BE2C (cell line): Measurements from ENCODE around the gene IKBKG.
A peak's percentile ranks its signal among the peaks of the same experiment; 100 is the strongest.

Experiments used
- DNase-seq: peaks from one replicate; pipeline ENCODE4 v3.0.0-alpha.2; 2020
- H3K27me3 ChIP-seq: fragments of 250-450 bp; sonication (Bioruptor Pico); 2 replicates; pipeline ENCODE4 v1.5.1; 2020; ENCODE audit warnings: mild to moderate bottlenecking
- H3K36me3 ChIP-seq: fragments of 250-450 bp; sonication (Bioruptor Pico); 2 replicates; pipeline ENCODE4 v1.5.1; 2020; ENCODE audit warnings: mild to moderate bottlenecking
- H3K4me1 ChIP-seq: fragments of 250-450 bp; sonication (Bioruptor Pico); 2 replicates; pipeline ENCODE4 v1.5.1; 2020
- H3K4me3 ChIP-seq: 2 replicates; pipeline ENCODE4 v1.5.1; 2011; ENCODE audit warnings: low read depth, low read length
- H3K9me3 ChIP-seq: fragments of 250-450 bp; sonication (Bioruptor Pico); 2 replicates; pipeline ENCODE4 v1.5.1; 2020
- TF ChIP-seq, protein P1 (sequence below): IDR thresholded peaks from 2 replicates; pipeline ENCODE4 v1.5.1; 2012; ENCODE audit warnings: mild to moderate bottlenecking, low read depth, low read length

The IKBKG gene

DNA sequence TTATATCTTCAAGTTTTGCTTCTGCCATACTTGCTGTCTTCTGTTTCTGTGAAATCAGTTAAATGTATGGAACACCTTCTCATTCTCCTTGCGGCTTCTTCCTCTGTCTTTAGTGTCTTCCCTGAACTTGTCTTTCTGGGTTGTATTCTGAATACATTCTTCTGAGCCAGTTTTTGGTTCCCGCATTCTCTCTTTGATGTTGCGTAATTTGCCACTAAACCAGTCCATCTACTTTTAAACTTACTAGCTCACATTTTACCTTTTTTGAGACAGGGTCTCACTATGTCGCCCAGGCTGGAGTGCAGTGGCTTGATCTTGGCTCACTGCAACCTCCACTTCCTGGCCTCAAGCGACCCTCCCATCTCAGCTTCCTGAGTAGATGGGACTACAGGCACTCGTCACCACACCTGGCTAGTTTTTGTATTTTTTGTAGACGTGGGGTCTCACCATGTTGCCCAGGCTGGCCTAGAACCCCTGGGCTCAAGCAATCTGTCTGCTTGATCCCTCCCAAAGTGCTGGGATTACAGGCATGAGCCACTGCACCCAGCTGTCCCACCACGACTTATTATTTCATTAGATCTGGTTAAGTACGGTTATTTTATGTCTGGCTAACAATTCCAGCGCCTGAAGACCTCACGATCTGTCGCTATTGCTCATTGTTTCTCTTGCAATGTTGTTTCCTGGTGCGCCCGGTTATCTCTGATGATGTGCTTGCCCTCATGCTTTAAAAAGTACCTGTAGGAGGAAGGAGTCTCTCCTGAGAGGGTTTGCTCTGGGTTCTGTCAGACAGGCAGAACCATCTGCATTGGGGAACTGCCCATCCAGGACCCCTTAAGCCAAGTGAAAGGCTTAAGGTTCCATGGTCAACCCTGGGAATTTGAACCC lies 21.6 kb upstream of the IKBKG start:
- no peaks in the 10 kb centered on the region for H3K9me3 ChIP-seq
- H3K36me3 ChIP-seq, result no peaks in the 10 kb centered on the region
- TF ChIP-seq, protein P1, sequence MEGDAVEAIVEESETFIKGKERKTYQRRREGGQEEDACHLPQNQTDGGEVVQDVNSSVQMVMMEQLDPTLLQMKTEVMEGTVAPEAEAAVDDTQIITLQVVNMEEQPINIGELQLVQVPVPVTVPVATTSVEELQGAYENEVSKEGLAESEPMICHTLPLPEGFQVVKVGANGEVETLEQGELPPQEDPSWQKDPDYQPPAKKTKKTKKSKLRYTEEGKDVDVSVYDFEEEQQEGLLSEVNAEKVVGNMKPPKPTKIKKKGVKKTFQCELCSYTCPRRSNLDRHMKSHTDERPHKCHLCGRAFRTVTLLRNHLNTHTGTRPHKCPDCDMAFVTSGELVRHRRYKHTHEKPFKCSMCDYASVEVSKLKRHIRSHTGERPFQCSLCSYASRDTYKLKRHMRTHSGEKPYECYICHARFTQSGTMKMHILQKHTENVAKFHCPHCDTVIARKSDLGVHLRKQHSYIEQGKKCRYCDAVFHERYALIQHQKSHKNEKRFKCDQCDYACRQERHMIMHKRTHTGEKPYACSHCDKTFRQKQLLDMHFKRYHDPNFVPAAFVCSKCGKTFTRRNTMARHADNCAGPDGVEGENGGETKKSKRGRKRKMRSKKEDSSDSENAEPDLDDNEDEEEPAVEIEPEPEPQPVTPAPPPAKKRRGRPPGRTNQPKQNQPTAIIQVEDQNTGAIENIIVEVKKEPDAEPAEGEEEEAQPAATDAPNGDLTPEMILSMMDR, result no peak
- H3K27me3 ChIP-seq, result no peaks in the 10 kb centered on the region
- no peak for DNase-seq
- H3K4me3 ChIP-seq, result no peak overlapping the region
- H3K4me1 ChIP-seq, result no peaks in the 10 kb centered on the region; the same call in 1 of the 2 replicates

DNA sequence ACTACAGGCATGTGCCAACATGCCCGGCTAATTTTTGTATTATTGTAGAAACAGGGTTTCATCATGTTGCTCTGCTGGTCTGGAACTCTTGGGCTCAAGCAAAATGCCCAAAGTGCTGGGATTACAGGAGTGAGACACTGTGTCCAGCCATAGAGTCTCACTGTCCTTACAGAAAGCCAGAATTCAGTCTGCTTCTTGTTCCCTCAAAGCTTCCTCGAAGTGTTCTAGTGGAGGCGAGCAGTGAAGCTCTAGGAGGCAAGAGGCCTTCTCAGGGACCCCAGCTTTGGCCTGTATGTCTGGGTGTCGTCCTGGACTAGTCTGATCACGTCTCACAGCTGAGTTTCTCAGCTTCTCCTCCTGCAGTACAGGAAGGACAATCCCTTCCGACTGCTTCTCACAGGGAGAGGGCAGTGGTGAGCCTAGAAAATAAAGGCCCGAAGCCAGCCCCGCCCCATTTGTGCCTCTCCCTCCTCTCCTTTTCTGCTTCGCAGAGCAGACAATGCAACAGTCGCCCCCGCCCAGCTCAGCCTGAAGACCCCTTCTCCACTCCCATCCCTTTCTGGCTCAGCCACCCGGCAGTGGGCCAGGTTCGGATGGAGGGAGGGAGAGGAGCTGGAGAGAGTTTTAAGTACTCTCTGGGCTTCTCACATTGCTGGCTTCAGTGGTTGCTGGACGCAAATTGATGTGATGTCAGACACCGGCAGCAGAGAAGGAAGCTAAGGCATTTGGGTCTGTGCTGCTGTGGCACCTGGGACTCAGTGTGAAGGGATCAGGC lies 20.3 kb upstream of the IKBKG start:
- DNase-seq, result peak; percentile 77
- no peaks in the 10 kb centered on the region for H3K9me3 ChIP-seq
- peak overlapping the region; percentile 41 for H3K4me3 ChIP-seq
- H3K4me1 ChIP-seq, result no peaks in the 10 kb centered on the region; the same call in 1 of the 2 replicates
- TF ChIP-seq, protein P1, result peak; percentile 63
- H3K27me3 ChIP-seq, result no peaks in the 10 kb centered on the region
- no peaks in the 10 kb centered on the region for H3K36me3 ChIP-seq

DNA sequence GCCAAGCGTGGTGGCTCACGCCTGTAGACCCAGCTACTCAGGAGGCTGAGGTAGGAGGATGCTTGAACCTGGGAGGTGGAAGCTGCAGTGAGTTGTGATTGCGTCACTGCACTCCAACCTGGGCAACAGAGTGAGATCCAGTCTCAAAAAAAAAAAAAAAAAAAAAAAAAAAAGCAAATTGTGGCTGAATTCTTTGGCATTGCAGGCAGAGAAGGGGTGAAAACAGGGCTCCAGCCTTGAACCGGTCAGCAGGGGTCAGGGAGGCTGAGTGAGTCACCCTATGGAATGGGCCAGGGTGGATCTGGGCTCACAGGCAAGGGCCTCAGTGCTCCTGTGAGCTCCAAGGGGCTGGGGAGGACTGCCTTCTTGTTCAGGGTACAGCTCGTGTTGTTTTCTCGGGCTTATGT lies 18.2 kb upstream of the IKBKG start:
- TF ChIP-seq, protein P1, result no peak
- no peak for DNase-seq
- Histone ChIP-seq H3K36me3 (peaks cover 20% of the 10 kb centered on the region), H3K4me1 (no peaks in the 10 kb centered on the region; the same call in 1 of the 2 replicates), H3K4me3 (no peak overlapping the region), H3K27me3 (no peaks in the 10 kb centered on the region), H3K9me3 (no peaks in the 10 kb centered on the region)

DNA sequence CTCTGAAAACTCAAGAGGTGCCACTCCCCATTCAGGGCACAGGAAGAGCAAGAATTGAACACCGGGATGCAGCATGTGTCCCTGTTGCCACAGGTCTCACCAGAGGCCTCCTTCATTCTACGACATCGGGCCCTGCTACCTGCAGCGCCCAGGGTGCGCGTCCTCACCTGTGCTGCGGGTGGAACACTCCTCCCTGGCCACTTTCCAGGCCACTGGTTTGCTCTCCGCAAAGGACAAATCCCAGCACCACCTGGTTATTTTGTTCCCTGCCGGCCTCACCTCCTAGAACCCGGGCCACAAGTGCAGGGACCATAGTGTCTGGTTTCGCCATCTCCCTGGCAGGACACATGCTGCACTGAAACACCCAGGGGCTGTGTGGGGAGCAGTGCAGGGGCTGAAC lies 17.1 kb upstream of the IKBKG start:
- no peaks in the 10 kb centered on the region for H3K9me3 ChIP-seq
- no peaks in the 10 kb centered on the region; the same call in 1 of the 2 replicates for H3K4me1 ChIP-seq
- DNase-seq, result no peak
- no peak overlapping the region for H3K4me3 ChIP-seq
- TF ChIP-seq, protein P1, result no peak
- no peaks in the 10 kb centered on the region for H3K27me3 ChIP-seq
- peaks cover 29% of the 10 kb centered on the region for H3K36me3 ChIP-seq

DNA sequence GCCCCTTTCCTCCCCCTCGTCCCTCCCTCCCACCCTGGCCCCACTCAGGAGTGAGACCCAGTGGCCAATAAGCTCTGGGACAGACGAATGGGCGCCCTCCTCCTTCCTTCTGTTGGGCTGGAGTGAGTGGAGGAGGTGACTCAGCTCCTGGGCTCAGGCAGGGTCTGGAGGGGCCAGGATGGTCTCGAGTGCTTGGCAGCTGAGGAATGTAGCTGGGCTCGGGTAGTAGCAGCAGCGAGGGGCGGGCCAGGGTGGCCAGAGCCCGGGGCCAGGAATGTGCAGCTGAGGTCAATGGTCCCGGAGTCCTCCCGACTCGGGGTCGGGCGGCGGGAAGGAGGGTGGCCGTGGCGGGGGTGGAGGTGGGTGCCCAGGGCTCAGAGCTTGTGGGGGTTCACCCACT lies 15.8 kb upstream of the IKBKG start:
- DNase-seq, result no peak
- H3K4me3 ChIP-seq, result no peak overlapping the region
- H3K4me1 ChIP-seq, result no peaks in the 10 kb centered on the region; the same call in 1 of the 2 replicates
- H3K9me3 ChIP-seq, result no peaks in the 10 kb centered on the region
- TF ChIP-seq, protein P1, result no peak
- H3K36me3 ChIP-seq, result peaks cover 29% of the 10 kb centered on the region
- no peaks in the 10 kb centered on the region for H3K27me3 ChIP-seq
